AG08396 (cell line): ENCODE data around the gene TP73.

ENCODE experiments used
- DNase-seq: peaks from one replicate; pipeline ENCODE4 v3.0.0; 2012; ENCODE audit warnings: low spot score, mixed read lengths

Gene TP73

DNA sequence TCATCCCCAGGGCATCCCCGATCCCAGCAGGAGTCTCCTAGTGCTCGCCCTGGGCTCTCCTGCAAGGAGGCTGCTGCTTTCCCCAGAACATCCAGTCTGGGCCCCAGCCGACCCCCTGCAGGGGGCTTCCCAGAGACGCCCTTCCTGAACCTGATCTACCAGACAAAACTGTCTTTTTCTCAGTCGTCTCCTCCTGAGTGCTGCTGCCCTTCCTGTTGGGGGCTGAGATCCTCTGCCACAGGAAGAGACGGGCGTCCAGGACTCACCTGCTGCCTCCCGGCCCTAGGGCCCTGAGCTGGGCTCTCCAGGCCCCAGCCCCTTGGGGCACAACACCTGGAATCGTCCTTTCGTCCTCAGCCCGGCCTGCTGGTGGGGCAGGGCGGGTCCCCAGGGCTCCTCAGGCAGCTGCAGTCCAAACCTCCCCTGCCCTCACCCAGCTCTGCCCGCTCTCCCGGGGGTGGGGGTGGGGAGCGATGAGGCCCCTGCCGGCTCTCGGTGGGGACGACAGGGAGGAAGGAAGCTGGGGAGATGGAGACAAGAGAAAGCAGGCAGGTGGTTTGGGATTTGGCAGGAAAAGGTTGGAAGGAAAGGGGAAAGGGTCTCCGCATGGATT lies 36.9 kb downstream of the TP73 start:
- DNase-seq: no peak

GRCh38 chr1:3690282-3691065 lies 38.2 kb downstream of the TP73 start:
- no peak for DNase-seq

DNA sequence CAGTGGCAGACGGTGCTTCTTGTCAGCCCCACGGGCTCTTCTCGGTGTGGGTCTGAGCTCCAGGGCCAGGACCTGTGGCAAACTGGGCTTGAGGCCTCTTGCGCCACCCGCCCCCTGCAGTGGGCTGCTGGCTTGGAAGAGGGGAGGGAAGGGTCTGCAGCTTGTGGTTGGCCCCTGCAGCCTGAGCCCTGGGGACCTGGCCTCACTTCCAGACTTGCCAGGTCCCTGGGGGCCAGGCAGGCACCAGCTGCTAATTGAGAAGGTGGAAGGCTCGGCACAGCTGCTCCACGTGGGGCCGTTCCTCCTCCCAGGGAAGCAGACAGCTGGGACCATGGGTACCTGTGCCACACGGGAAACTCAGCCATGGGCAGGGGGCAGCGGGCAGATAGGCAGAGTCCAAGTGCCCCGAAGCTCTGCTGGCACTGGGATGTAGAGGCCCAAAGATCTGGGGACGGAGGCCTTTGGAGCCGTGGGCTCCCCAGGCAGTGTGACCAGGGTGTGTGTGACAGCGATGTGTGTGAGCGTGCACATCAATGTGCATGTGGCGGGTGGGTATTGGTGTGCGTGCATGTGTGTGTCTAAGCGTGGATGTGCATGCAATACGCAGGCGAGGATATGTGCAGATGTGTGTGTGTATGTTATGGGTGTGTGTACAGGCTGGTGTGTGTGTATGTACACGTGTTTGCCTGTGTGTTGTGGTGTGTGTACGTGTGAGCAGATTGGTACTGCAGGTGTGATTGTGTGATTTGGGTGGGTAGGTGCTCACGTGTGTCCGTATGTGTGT lies 39.3 kb downstream of the TP73 start:
- no peak for DNase-seq

GRCh38 chr1:3692598-3692997 lies 40.3 kb downstream of the TP73 start:
- DNase-seq: no peak

- no peak for DNase-seq
Observed at GRCh38 chr1:3693321-3693720, 41.0 kb downstream of the TP73 start.

DNA sequence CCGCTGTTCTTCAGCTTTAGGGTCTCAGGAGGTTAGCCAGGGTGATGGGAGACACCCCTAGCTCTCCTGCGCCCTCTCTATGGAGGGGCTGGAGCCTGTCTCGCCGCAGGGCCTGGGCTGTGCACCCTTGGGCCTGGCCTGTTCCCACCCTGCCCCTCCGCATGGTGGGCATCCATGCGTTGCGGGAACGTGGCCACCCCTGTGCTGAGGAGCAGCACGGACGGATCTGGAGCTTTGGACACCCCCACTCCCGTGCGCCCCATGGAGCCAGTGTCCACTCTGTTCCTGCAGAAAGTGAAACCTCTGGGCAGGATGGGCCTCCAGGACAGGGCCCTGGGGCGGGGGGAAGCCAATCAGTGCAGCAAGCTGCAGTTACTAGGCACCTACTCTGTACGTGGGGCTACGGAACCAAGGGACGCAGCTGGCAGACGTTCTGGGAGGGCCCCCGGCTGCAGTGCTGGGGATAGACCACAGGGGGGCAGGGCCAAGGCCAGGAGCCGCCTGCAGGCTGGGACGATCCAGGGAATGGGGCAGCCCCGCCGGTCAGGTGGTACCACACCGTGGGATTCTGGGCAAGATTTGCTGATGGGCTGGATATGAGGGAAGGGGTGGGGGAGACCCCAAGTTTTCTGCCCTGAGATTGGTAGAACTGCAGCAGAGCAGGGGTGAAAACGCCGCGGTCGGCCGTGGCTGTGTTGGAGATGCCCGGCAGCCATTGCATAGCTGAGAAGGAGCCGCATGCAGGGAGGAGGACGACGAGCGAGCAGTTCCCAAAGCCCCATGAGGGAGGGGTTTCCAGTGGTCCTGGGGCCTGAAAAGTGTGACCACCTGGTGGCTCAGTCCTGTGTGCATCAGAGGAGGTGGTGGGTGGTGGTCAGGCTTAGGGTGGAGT lies 43.3 kb downstream of the TP73 start:
- DNase-seq: peak; percentile 86

DNA sequence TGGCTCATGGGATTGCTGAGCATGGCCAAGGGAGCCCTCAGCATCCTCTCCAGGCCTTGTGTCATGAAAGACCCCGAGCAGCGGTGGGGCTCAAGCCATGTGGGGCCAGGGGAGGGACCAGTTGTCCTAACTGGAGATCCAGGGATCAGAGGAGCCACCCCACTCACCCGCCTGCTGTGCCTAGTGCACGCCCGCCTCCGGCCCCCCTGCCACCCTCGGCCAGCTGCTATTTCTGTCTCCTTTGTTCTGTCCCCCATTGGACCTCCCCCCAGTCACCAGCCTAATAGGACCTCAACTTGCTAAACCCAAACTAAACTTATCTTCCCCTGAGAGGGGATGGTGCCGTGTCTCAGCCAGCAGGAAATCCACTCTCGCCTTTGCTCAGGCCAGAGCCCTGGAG lies 44.4 kb downstream of the TP73 start:
- DNase-seq: no peak

DNA sequence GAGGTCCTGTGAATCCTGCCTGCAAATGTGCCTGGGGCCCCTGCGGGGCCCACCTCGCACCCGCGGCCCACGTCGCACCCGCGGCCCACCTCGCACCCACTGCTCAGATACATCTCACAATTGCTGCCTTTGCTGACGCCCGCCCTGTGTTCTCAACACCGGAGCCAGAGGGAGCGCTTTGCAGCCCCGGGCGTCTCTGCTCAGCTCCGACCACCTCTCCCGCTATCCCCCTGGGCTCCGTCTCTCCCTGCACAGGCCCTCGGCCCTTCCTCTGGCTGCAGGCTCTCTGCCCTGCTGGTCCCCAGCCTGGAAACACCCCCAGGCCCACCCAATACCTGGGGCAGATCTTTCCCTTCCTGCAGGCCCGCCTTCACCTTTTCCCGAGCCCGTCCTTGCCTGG lies 44.8 kb downstream of the TP73 start:
- DNase-seq: no peak

DNA sequence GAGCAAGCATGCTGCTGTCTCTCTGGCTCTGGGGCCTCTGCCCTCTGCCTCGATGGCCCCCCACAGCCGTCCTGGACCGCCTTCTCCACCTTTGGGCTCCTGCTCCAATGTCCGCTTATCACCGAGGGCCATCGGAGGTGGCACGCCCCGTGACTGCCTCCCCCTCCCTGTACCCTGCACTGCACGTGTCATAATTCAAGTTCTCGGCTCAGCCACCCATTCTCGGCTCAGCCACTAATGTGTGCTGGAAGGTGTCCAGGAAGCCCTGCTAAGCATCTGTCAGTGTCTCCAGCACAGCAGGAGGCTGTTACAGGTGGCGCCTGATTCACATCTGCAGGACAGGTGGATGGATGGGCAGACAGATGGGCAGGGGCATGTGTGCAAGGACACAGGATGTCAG lies 45.5 kb downstream of the TP73 start:
- DNase-seq: no peak

- no peak for DNase-seq
Observed at GRCh38 chr1:3698660-3699408, 46.5 kb downstream of the TP73 start.

DNA sequence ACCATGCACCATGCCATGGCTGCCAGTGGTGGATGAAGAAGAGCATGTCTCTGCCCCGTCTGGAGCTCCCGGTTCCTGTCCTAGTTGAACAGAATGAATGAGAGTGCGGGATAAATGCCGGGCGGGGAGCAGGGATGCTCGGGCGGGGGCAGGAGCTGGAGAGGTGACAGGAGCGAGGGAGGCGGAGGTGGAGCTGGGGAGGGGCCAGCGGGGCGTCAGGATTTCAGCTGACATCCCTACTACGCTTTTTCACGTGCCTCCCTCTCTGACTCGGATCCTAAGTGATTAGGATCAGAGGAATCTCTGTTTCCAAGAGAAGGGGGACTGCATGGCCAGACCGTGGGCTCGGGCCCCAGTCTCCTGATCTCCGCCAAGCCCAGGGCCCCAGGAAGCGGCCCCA lies 47.3 kb downstream of the TP73 start:
- DNase-seq: no peak

GRCh38 chr1:3700631-3701030 lies 48.3 kb downstream of the TP73 start:
- no peak for DNase-seq

DNA sequence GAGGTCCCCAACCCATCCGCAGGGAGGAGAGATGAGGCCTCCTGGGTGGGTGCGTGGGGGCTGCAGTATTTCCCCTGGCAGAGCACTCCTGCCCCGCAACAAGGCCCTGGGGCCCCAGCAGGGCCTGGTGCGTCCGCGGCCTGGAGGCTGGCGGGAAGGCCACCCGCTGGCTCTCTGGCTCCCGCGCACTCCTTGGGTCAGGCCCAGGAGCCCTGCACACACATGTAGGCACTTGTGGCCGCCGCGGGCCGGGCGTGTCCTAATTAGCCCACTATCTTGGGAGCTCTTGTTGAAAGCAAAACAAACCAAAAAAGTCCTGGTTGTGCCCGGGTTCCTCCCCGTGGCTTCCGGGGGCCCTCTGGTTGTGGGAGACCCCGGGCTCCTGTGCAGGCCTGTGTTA lies 50.2 kb downstream of the TP73 start:
- DNase-seq: no peak

DNA sequence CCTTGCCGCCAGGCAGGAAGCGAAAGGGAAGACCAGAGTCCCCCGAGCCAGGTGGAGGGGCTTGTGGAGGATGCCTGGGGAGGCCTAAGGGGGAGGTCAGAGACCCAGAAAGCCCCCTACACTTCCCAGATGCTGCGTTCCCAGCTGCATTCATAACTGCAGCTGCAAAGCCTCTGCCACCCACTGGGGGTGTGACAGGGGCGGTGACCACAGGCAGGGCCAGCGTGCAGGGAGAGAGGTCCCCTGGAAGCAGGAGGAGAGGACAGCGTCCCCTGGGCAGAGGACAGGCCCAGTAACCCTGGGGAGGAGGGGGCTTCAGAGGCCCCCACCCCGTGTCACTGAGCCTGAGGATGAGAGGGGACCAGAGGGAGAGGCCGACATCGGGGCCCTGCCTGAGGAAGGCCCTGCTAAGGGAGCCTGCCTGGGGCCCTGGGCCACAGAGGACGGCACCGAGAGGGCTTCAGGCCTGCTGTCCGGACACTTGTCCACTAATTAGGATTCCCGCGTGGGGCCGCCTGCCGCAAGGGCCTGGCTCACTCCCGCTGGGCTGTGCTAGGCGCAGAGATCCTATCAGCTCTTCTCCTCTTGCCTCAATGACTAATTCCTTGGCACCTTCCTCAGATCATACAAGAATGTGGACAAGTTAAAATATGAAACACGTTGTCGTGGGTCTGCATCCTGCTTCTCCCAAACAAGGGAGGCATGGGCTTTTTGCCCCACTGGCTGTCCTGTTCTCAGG lies 50.8 kb downstream of the TP73 start:
- DNase-seq: peak; percentile 57

GRCh38 chr1:3703786-3704371 lies 51.6 kb downstream of the TP73 start:
- no peak for DNase-seq

DNA sequence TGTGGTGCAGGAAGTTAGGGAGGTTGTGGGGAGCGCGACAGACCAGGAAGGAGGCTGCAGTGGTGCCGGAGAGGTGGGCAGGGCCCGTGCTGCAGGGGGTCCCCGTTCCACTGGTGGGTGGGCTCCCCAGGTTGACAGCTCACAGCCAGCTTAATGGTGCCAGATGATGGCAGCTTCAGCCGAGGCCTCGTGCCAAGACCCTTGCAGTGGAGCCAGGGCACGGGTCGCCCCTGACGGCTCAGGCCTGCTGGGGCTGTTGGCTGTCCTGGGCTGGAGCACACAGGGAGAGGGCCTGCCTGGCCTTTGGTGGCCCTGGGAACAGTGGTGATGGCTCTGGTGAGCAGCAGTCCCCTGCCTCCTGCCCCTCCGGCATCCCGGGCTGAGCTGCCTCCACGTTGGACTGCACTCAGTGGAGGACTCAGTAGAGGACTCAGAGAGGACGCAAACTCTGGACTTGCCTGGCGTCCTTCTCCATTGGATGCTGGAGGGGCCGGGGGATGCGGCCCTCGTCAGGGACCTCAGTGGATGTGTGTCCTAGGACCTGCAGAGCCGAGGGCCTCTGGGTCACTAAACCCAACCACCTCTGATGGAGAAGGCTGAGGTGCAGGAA lies 53.1 kb downstream of the TP73 start:
- no peak for DNase-seq

DNA sequence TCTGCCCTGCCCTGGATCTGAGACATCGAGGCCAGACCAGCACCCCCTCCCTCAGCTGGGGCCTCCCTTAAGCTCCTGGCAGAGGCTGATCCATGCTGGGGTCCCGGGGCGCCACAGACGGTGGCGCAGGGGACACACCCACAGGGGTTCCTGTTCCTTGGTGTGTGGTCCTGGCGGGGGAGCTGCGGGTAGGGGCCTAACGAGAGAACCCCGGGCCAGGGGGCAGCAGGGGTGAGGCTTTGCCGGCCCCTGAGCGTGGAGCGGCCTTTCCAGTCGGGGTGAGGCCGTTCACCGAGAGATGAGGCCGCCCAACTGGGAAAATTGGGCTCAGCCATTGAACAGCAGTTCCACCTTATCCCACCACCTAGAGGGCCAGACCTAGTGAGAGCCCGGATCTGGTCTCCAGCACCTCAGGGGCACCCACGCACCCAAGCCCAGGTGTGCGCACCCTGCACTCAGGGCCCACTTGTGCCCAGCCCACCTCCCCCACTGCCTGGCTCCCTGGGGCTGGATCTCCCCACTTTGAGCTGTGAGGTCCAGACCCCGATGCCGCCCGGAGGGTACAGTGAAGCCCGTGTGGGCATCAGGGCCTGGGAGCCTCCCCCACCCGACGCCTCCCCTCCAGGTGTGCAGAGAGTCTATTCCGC lies 54.5 kb downstream of the TP73 start:
- DNase-seq: no peak

- no peak for DNase-seq
Observed at GRCh38 chr1:3707298-3707938, 55.1 kb downstream of the TP73 start.

DNA sequence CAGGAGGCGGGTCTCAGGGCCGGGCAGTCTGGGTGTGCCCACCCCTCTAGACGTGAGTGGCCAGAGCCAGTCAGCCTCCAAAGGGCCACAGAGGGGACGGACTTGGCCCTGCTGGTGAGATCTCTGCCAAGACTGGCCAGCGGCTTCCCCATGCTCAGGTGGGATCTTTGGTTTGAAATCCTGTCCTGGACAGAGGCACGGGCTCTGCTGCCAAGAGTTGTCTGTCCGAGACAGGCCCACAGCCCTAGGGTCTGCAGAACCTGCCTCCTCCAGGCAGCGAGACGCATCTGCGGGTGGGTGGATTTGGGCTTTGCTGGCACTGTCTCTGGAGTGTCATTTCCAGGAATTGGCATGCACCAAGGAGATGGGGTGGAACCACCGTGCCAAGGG lies 55.6 kb downstream of the TP73 start:
- no peak for DNase-seq
